DMS 273 treated with DMSO at 0.1 percent for 48 hours (cell line): ENCODE measurements around the gene GSTA3.
"Not testable (repeated sequence)": the region's sequence is repeated elsewhere in the genome, so short reads cannot be mapped to it uniquely, and the experiment has no call there.

Experiments
- DNase-seq: peaks from one replicate; lab custom pipeline; 2025; lab: John Stamatoyannopoulos, UW

GSTA3 gene

GRCh38 chr6:52909531-52909930 lies at the start of gene GSTA3:
GSTA3 (minus strand) TSS chr6:52909698; CDS start chr6:52905834, 3,864 bp downstream.
- DNase-seq = no peak

DNA sequence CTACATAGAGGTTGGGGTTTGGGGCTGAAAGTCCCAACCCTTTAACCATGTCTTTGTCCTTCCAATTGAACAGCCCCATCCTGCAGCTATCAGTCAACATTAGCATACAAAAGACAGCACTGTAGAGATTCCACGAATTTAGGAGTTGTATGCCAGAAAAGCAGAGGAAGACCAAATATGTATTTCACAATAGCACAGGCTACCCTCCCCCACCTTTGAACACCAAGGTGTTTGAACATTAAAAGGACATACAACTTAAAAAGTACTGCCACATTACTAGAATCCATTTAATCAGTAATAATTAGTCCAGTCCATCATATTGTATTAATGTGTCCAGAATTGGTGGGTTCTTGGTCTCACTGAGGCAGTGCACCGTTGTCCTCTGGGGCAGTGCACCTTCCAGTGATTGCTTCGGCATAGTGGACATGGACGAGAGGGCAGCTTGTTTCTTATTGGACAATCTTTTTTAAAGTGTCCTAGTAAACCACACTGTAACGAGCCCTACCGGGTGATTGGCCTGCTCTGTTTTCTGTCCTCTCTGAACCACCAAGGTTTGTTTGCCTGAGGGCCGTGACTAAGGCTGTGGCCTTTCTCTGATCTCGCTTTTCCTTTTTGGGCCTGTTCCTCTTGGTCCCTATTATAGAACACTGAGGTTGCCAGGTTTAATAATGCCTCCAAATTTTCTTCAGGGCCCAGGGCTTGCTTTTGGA lies 49.2 kb upstream of the GSTA3 start:
- DNase-seq = no peak

DNA sequence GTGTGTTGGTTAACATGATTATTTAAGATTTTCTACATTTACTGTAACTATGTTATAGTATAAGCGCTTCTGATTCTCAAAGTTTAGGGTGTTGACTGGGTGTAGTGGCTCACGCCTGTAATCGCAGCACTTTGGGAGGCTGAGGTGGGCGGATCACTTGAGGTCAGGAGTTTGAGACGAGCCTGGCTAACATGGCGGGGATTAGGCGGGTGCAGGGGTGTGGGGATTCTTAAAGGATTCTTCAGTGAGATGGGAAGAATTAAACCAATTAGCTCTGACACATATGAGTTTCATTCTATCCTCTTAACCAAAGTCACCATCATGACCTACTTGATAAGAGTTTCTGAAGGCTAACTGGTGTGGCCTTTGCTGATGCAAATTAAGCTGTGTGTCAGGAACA lies 46.4 kb upstream of the GSTA3 start:
- no peak for DNase-seq

DNA sequence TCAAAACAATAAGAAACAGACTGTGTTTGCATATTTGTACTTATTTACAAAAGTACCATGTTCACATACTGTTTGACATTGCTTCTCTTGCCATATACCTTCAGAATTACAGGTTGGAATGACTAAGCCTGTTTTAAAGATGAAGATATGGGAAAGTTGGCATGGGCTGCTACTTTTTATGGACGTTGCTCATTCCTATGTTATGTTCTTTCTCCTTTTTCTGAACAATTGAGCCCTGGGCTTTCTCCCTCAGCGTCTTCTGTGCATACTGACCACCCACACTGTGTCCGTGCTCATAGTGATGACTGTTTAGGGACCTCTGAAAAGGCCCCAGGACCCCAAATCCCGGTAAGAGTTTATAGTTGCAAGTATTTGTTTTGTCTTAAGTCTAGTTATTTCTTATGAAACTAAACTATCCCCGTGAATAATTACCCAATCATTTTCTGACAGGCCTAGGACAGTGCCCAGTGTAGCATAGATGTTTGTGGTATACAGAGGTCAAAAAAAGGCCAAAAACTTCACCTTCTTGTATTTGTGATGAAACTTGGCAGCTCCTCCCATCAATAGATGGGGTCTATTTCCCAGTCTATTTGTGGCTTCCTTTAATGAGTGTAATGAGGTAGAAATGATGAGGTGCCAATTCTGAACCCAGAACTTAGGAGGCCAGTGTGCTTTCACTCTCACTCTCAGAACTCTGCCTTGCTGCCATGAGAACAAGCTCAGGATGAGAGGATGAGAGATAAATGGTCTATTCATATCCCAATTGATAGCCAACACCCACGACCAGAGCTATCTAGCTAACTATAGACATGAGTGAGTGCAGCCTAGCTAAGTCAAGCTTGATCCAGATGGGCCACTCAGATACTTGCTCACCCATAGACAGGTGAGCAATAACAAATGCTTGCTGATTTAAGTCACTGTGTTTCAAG lies 44.7 kb upstream of the GSTA3 start:
- no peak for DNase-seq

GRCh38 chr6:52946306-52946705 lies 36.8 kb upstream of the GSTA3 start:
- no peak for DNase-seq

DNA sequence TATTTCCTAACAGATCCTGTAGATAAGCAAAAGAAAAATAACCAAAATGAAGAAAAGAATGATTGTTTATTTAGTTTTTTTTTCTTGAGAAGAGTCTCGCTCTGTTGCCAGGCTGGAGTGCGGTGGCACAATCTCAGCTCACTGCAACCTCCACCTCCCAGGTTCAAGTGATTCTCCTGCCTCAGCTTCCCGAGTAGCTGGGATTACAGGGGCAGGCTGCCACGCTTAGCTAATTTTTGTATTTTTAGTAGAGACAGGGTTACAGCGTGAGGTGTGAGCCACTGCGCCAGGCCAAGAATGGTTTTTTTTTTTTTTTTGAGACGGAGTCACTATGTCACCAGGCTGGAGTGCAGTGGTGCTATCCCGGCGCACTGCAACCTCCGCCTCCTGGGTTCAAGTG lies 33.3 kb upstream of the GSTA3 start:
- not testable (repeated sequence) for DNase-seq

GRCh38 chr6:52942221-52942620 lies 32.7 kb upstream of the GSTA3 start:
- no peak for DNase-seq

GRCh38 chr6:52937908-52938307 lies 28.4 kb upstream of the GSTA3 start:
- DNase-seq = no peak

- DNase-seq = no peak
These were observed 24.3 kb upstream of the GSTA3 start for GRCh38 chr6:52933778-52934177.

GRCh38 chr6:52931351-52931750 lies 21.9 kb upstream of the GSTA3 start:
- DNase-seq = no peak

- no peak for DNase-seq
These were observed 20.0 kb upstream of the GSTA3 start for GRCh38 chr6:52929321-52930164.

DNA sequence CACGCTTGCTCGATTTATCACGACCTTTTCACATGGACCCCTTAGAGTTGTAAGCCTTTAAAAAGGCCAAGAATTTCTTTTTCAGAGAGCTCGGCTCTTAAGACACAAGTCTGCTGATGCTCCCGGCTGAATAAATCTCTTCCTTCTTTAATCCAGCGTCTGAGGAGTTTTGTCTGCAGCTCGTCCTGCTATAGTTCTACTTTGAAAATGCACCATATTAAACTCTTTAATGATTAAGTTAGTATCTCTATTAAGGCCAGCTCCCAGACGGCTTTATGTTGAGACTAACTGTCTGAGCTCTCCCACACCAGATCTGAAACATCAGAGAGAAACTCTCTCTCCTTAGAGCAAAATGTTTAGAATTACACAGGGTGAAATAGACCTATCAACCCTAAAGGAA lies 18.0 kb upstream of the GSTA3 start:
- no peak for DNase-seq

DNA sequence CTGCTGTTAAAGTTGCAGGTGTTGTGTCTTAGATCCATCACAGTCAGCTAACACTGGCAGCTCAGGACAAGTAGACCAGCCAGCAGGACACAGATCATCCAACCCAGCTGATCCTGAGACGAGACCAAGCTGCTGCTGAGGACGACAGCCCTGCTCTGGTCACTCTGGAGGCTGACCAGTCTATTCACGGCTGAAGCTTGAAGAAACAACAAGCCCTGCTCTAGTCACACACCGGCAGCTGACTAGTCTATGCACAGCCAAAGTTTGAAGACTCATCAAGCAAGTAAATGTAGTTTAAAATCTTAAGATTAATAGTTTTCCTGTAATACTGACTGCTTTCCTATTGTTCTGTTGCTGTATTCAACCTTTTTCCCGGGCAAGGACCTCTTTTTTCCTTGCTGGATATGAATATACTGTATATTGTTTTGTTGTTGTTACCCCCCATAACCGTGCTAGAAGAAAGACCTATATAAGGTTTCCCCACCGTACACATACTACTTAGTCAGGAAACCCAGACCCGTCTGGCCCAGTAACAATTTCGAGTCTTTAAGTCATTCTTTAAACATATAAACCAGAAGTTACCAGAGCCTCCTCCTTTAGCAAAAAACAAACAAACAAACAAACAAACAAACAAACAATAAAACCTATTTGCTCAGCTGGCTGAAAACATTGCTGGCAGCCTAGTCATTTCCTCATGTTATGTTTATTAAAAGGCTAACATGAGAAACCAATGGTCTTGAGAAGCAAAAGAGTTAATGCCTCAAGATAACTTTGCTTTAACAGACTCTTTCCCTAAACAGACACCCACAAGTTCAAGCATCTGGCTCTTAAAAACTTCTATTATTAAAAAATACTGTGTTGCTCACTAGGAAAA lies 16.7 kb upstream of the GSTA3 start:
- no peak for DNase-seq

- DNase-seq = no peak
These were observed 15.5 kb upstream of the GSTA3 start for GRCh38 chr6:52925042-52925441.

DNA sequence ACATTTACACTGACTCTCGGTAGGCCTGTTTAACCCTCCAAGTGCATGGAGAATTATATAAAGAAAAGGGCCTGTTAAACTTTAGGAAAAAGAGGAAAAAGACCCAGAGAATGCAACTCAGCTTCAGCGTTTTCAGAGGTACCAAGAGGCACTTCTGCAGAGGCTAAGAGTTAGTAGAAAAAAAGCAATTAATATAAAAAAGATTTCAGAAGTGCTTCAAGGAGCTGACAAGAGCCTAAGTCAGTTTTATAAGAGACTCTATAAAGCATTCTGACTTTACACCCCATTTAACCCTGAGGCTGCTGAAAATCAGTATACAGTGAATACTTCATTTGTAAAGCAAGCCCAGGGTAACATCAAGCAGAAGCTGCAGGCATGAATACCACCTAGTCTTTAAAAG lies 14.2 kb upstream of the GSTA3 start:
- DNase-seq = not testable (repeated sequence)

DNA sequence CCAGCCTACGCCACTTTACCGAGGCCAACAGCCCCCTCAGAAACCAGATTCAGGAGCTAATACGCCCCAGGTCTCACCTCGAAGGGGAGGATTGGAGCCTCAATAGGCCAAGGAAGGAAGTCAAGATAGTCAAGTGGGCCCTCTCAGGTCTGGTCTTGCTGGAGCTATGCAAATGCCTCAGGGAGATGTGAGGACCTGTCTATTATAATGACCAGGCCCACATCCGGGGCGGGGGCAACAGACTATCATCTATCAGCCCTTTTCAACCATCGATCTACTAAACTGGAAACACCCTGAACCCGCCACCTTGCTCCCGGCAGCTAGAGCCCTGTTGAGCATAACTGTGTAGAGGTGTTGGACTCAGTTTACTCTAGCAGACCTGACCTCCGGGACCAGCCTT lies 12.7 kb upstream of the GSTA3 start:
- no peak for DNase-seq

DNA sequence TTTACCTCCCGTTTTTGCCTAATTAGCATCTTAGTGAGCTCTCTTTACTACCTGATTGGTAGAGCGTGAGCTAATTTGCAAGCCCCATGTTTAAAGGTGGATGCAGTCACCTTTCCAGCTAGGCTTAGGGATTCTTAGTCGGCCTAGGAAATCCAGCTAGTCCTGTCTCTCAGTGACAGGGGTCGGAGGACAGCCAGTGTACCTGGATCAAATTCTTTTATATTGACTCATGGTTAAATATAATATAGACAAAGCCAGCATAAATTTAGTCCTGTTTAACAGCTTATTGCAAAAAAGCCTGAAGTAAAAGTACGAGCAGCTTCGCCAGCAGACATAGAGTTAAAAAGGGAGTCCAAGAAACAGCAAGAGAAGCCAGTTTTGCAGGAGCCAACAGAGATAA lies 12.2 kb upstream of the GSTA3 start:
- no peak for DNase-seq

GRCh38 chr6:52919511-52919910 lies 10.0 kb upstream of the GSTA3 start:
- not testable (repeated sequence) for DNase-seq

- not testable (repeated sequence) for DNase-seq
These were observed 9.3 kb upstream of the GSTA3 start for GRCh38 chr6:52918771-52919170.

GRCh38 chr6:52918027-52918686 lies 8.7 kb upstream of the GSTA3 start:
- DNase-seq = not testable (repeated sequence)

DNA sequence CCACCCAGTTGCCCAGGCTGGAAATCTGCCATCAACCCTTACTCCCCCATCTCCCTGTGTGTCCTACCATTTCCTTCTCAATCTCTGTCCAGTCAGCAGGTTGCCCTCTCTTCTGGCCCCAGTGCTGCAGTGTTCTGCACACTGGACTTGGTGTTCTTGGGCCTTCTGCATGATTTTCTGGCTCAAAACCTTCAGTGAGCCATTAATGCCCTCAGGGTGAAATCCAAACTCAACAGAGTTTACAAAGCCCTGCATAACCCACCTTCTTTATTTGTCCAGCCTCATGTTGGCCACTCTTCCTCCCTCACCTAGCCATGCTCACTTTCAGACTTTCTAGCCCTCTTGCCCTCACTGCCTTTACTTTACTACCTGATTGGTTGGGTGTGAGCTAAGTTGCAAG lies 5.0 kb upstream of the GSTA3 start:
- DNase-seq = no peak
